RWPE2 (cell line): ENCODE results near the gene ATP1B4.

ENCODE experiments used
- ATAC-seq: fragments of 200-7000 bp; cut with Tn5 transposase; 3 replicates; pipeline ENCODE4 v1.9.1; 2021; ENCODE audit warnings: low read depth
- DNase-seq: peaks from one replicate; pipeline ENCODE4 v3.0.0-alpha.2; 2020; ENCODE audit warnings: low spot score
- H3K27ac ChIP-seq: fragments of 450-650 bp; 2 replicates; pipeline ENCODE4 v1.5.1; 2017; ENCODE audit warnings: mild to moderate bottlenecking; ENCODE audit not compliant: poor library complexity, severe bottlenecking
- H3K27me3 ChIP-seq: fragments of 250-450 bp; sonication (Bioruptor Pico); 2 replicates; pipeline ENCODE4 v1.5.1; 2021; ENCODE audit warnings: mild to moderate bottlenecking, moderate library complexity; ENCODE audit not compliant: insufficient read depth, poor library complexity, severe bottlenecking
- H3K36me3 ChIP-seq: fragments of 250-450 bp; sonication (Bioruptor Pico); 2 replicates; pipeline ENCODE4 v1.5.1; 2020; ENCODE audit warnings: low read depth, mild to moderate bottlenecking, moderate library complexity
- H3K4me1 ChIP-seq: fragments of 250-450 bp; sonication (Bioruptor Pico); 2 replicates; pipeline ENCODE4 v1.5.1; 2021; ENCODE audit warnings: mild to moderate bottlenecking, moderate library complexity; ENCODE audit not compliant: insufficient read depth, poor library complexity, severe bottlenecking
- H3K4me3 ChIP-seq: fragments of 250-450 bp; sonication (Bioruptor Pico); 2 replicates; pipeline ENCODE4 v1.5.1; 2021; ENCODE audit warnings: mild to moderate bottlenecking, moderate library complexity; ENCODE audit not compliant: severe bottlenecking
- H3K9me3 ChIP-seq: fragments of 250-450 bp; sonication (Bioruptor Pico); 2 replicates; pipeline ENCODE4 v1.5.1; 2021; ENCODE audit warnings: mild to moderate bottlenecking, moderate library complexity; ENCODE audit not compliant: severe bottlenecking
- CTCF ChIP-seq: fragments of 450-650 bp; IDR thresholded peaks from one replicate; pipeline ENCODE4 v1.5.1; 2017; ENCODE audit warnings: mild to moderate bottlenecking, moderate library complexity; ENCODE audit not compliant: poor library complexity, severe bottlenecking

ATP1B4 gene

GRCh38 chrX:120429776-120430540 lies 68.1 kb downstream of the ATP1B4 start:
- ATAC-seq: 0 out of 3 replicates have a peak, but pooled peaks have one; percentile 12
- peaks cover 17% of the 10 kb centered on the region for H3K4me1 ChIP-seq
- H3K4me3 ChIP-seq: no peak overlapping the region
- TF ChIP-seq CTCF: no peak
- peaks cover 6% of the 10 kb centered on the region; the same call in 1 of the 2 replicates for H3K36me3 ChIP-seq
- no peaks in the 10 kb centered on the region for H3K9me3 ChIP-seq
- H3K27me3 ChIP-seq: no peaks in the 10 kb centered on the region
- H3K27ac ChIP-seq: no peak overlapping the region
- DNase-seq: no peak
